Right kidney (tissue), 1 donor: Measurements from ENCODE around the gene RAB31.

Source experiments
- DNase-seq: peaks from one replicate; pipeline ENCODE4 v3.0.0-alpha.2; 2016

RAB31 gene

GRCh38 chr18:9861933-9862332, 153.8 kb downstream of the RAB31 start:
- DNase-seq = no peak

- DNase-seq = no peak
Observed at GRCh38 chr18:9862686-9863085, 154.6 kb downstream of the RAB31 start.

GRCh38 chr18:9863282-9863681, 155.2 kb downstream of the RAB31 start:
- DNase-seq = no peak

- DNase-seq = no peak
Observed at GRCh38 chr18:9865764-9866490, 157.8 kb downstream of the RAB31 start.

GRCh38 chr18:9866627-9867026, 158.5 kb downstream of the RAB31 start:
- DNase-seq = no peak

- no peak for DNase-seq
Observed at GRCh38 chr18:9867071-9867594, 159.0 kb downstream of the RAB31 start.

GRCh38 chr18:9868857-9869714, 161.0 kb downstream of the RAB31 start:
- DNase-seq = no peak

GRCh38 chr18:9869715-9870430, 161.8 kb downstream of the RAB31 start:
- DNase-seq = no peak

- no peak for DNase-seq
Observed at GRCh38 chr18:9870431-9871008, 162.4 kb downstream of the RAB31 start.

GRCh38 chr18:9871244-9871746, 163.2 kb downstream of the RAB31 start:
- no peak for DNase-seq

- DNase-seq = no peak
Observed at GRCh38 chr18:9872823-9873222, 164.7 kb downstream of the RAB31 start.

- no peak for DNase-seq
Observed at GRCh38 chr18:9874728-9875127, 166.6 kb downstream of the RAB31 start.

GRCh38 chr18:9876212-9876866, 168.2 kb downstream of the RAB31 start:
- no peak for DNase-seq

- peak; percentile 8 for DNase-seq
Observed at GRCh38 chr18:9876867-9877654, 169.0 kb downstream of the RAB31 start.

GRCh38 chr18:9877655-9878014, 169.5 kb downstream of the RAB31 start:
- DNase-seq = no peak

- no peak for DNase-seq
Observed at GRCh38 chr18:9878095-9878494, 170.0 kb downstream of the RAB31 start.

- DNase-seq = no peak
Observed at GRCh38 chr18:9878783-9879242, 170.7 kb downstream of the RAB31 start.

GRCh38 chr18:9884090-9884489, 176.0 kb downstream of the RAB31 start:
- DNase-seq = no peak

- no peak for DNase-seq
Observed at GRCh38 chr18:9884532-9885140, 176.5 kb downstream of the RAB31 start.
